ENCODE data around the gene KIF16B. TPM values are rescaled to one million over a fixed set of nuclear protein-coding genes. Genes with fewer than 3 reads are reported as not detected.

KIF16B gene
- total and polyA plus RNA-seq, 9 of the 15 experiments (the other 6 are each of a cell fraction or from before 2014, with no cell fraction given), result 1.00 to 10.6 (median 8.5) TPM

- ChIA-PET POLR2A (no interaction called here), CTCF (ENCODE audit: low intra/inter-chr PET ratio) (no interaction called here)
- Histone ChIP-seq H3K9ac (ENCODE audit: insufficient read depth in 1 of 2, low read depth in 2 of 2, low read length in 2 of 2) (no peak overlapping the region), H3K9me1 (ENCODE audit: control insufficient read depth, insufficient read depth, low read length) (no peaks in the 10 kb centered on the region), H3K4me1 (replicated peaks in 1 of 2; ENCODE audit: control insufficient read depth in 2 of 2, insufficient read depth in 2 of 2, low read length in 2 of 2) (no peaks in the 10 kb centered on the region), H3K79me2 (ENCODE audit: control insufficient read depth, insufficient read depth, low read length) (no peaks in the 10 kb centered on the region), H3K4me2 (ENCODE audit: insufficient read depth, low read length) (no peak overlapping the region), H3K9me3 (replicated peaks; ENCODE audit: control insufficient read depth, insufficient read depth, low read depth, low read length) (no peaks in the 10 kb centered on the region), H3K36me3 (ENCODE audit: control insufficient read depth, insufficient read depth, low read length) (peaks cover 3% of the 10 kb centered on the region; the same call in 1 of the 3 replicates), H3K4me3 (no peak overlapping the region), H4K20me1 (replicated peaks; ENCODE audit: control insufficient read depth, insufficient read depth, low read length) (no peaks in the 10 kb centered on the region), H3K27ac (ENCODE audit: extremely low read depth, low read depth, low read length) (no peak overlapping the region), H2AFZ (ENCODE audit: low read depth, low read length) (no peak overlapping the region), H3K27me3 (ENCODE audit: control insufficient read depth in 2 of 2, insufficient read depth in 2 of 2, low read length in 2 of 2) (no peaks in the 10 kb centered on the region)
- BruUV-seq (replicated peaks), result no TSS peak
- ATAC-seq, result no peak
- no peak for FAIRE-seq
- DNase-seq (ENCODE audit: extremely low read depth in 1 of 4, low spot score in 3 of 4), result no peak
- intact Hi-C loops (cut with micrococcal nuclease), result no loop called here
- in situ Hi-C loops (cut with MboI), result no loop called here
- TF ChIP-seq STAT5A (IDR thresholded peaks at IDR 0.05; ENCODE audit: borderline replicate concordance, low read length), result no peak
- TF ChIP-seq ZNF324 (CRISPR knock-in tag; IDR thresholded peaks at IDR 0.05), result no peak
- TF ChIP-seq CHCHD3 (CRISPR knock-in tag; IDR thresholded peaks at IDR 0.05), result no peak
- TF ChIP-seq SMARCC2 (IDR thresholded peaks at IDR 0.05; ENCODE audit: low read depth), result no peak
- no peak for TF ChIP-seq MAX (CRISPR knock-in tag; IDR thresholded peaks at IDR 0.05)
- no peak for TF ChIP-seq SNAPC5 (CRISPR knock-in tag; IDR thresholded peaks at IDR 0.05)
- no peak for TF ChIP-seq ZNF696 (CRISPR knock-in tag; conservative IDR thresholded peaks at IDR 0.05)
- TF ChIP-seq TAF1 (IDR thresholded peaks at IDR 0.05; ENCODE audit: control insufficient read depth, extremely low read depth, insufficient read depth, low read length, severe bottlenecking), result no peak
- TF ChIP-seq HNRNPK (IDR thresholded peaks at IDR 0.05; ENCODE audit: low read depth, low read length, poor library complexity, severe bottlenecking), result no peak
- no peak for TF ChIP-seq ZNF347 (CRISPR knock-in tag; IDR thresholded peaks at IDR 0.05; ENCODE audit: low read depth)
- TF ChIP-seq TSHZ1 (CRISPR knock-in tag; IDR thresholded peaks at IDR 0.05), result no peak
- no peak for TF ChIP-seq PHF21A (IDR thresholded peaks at IDR 0.05; ENCODE audit: borderline replicate concordance, low read depth)
- 65% methylated on average over 2 of the region's 2 CpGs for WGBS (ENCODE audit: insufficient coverage, low coverage, missing lambda C conversion rate)
These were observed 71.9 kb downstream of the KIF16B start for GRCh38 chr20:16501301-16501700.
